ENCODE data around the gene ZFYVE21.

GRCh38 chr14:103696466-103697071 lies 19.0 kb upstream of the ZFYVE21 start:
- no peak for TF ChIP-seq CTCF (IDR thresholded peaks at IDR 0.05; ENCODE audit: borderline replicate concordance, extremely low read depth, low read length, poor library complexity, severe bottlenecking)
- TF ChIP-seq EZH2 (IDR thresholded peaks at IDR 0.05; ENCODE audit: borderline replicate concordance, low read depth, low read length, severe bottlenecking), result no peak
